ENCODE data around the gene RNF208.

DNA sequence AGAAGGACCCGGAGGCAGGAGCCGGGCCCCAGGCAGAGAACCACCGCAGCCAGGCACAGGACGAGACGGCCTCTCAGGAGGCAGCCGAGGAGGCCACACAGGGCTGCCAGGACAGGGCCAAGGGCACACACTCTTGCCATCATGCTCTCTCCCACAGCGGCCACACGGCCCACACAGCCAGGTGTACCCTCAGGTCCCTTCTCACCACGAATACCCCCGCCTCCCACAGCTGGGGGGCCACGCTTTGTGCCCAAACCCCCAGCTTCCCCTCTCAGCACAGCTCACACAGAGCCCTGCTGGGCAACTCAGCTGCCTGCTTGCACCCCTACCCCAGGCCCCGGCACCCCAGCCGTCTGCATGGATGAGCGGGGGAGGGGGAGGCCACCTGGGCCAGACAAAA is 28.3 kb downstream of the RNF208 start:
- no peak for TF ChIP-seq EZH2 (IDR thresholded peaks at IDR 0.05)
- TF ChIP-seq POLR2AphosphoS5 (IDR thresholded peaks at IDR 0.05; ENCODE audit: borderline replicate concordance, low read depth, low read length): no peak
- TF ChIP-seq FOXP2 (optimal IDR thresholded peaks at IDR 0.05; ENCODE audit: control extremely low read depth, extremely low read length, insufficient read depth): no peak

Data from SK-N-MC (cell line).